Large intestine (tissue), 3 donors: ENCODE results near the gene AVL9. TPM values are rescaled to one million over a fixed set of nuclear protein-coding genes. Genes with fewer than 3 reads are reported as not detected.
"Not testable (repeated sequence)": the region's sequence is repeated elsewhere in the genome, so short reads cannot be mapped to it uniquely, and the experiment has no call there.

Source experiments
- DNase-seq, 2 donors: peaks; one replicate each; pipeline versions ENCODE4 v3.0.0 to v3.0.0-alpha.2; 2013
- H3K27ac ChIP-seq: one replicate; pipeline ENCODE4 v1.5.1; 2013; ENCODE audit warnings: low read length
- H3K27me3 ChIP-seq: 2 replicates; pipeline ENCODE4 v1.6.1; 2013; ENCODE audit warnings: low read length; ENCODE audit not compliant: control insufficient read depth, insufficient read depth
- H3K36me3 ChIP-seq: 2 replicates; pipeline ENCODE4 v1.6.1; 2013; ENCODE audit warnings: low read length; ENCODE audit not compliant: control insufficient read depth, insufficient read depth
- H3K4me1 ChIP-seq: one replicate; pipeline ENCODE4 v1.6.1; 2013; ENCODE audit warnings: low read length; ENCODE audit not compliant: control insufficient read depth, insufficient read depth
- H3K4me3 ChIP-seq: one replicate; pipeline ENCODE4 v1.5.1; 2013; ENCODE audit warnings: low read length
- H3K9me3 ChIP-seq: one replicate; pipeline ENCODE4 v1.6.1; 2013; ENCODE audit warnings: mild to moderate bottlenecking, low read depth, low read length, moderate library complexity; ENCODE audit not compliant: control insufficient read depth
- WGBS: methylation state at CpG from one replicate; pipeline ENCODE4 v1.1.5; 2013; ENCODE audit warnings: low lambda C conversion rate; ENCODE audit not compliant: insufficient coverage; 5-methylcytosine and 5-hydroxymethylcytosine counted together
- polyA plus RNA-seq: library from polyadenylated mRNA; unstranded; fragments of 120-200 nt; gene quantifications from one replicate; pipeline ENCODE4 v1.2.1, GENCODE V29; 2013

The AVL9 gene
- polyA plus RNA-seq, 1 donor, result 39.9 TPM

GRCh38 chr7:32603492-32603891 lies 108.2 kb downstream of the AVL9 start:
- H3K27ac ChIP-seq, result not testable (repeated sequence)
- no CpG with 5 or more reads among the region's 3 CpGs for WGBS

DNA sequence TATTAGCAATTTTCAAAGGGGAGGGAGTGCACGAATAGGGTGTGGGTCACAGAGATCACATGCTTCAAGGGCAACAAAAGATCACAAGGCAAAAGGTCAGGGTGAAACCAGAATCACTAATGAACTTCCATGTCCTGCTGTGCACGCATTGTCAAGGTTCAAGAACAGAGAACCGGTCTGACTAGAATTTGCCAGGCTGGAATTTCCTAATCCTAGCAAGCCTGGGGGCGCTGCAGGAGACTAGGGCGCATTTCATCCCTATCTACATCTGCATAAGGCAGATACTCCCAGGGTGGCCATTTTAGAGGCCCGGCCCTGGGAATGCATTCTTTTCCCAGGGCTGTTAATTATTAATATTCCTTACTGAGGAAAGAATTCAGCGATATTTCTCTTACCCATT lies 108.8 kb downstream of the AVL9 start:
- not testable (repeated sequence) for DNase-seq, H3K4me1 ChIP-seq, H3K27ac ChIP-seq, H3K9me3 ChIP-seq, H3K36me3 ChIP-seq, H3K27me3 ChIP-seq, H3K4me3 ChIP-seq
- no CpG with 5 or more reads among the region's 7 CpGs for WGBS

More at GRCh38 chr7:32603492-32603891, 108.2 kb downstream of the AVL9 start:
- not testable (repeated sequence) for H3K27me3 ChIP-seq, DNase-seq, H3K36me3 ChIP-seq, H3K9me3 ChIP-seq, H3K4me3 ChIP-seq, H3K4me1 ChIP-seq

GRCh38 chr7:32605032-32605431 lies 109.7 kb downstream of the AVL9 start:
- Histone ChIP-seq H3K4me3 (no peak overlapping the region), H3K9me3 (no peaks in the 10 kb centered on the region), H3K4me1 (no peaks in the 10 kb centered on the region), H3K36me3 (no peaks in the 10 kb centered on the region), H3K27me3 (no peaks in the 10 kb centered on the region), H3K27ac (no peak overlapping the region)
- DNase-seq, result no peak

GRCh38 chr7:32609463-32609862 lies 114.2 kb downstream of the AVL9 start:
- DNase-seq, result no peak
- Histone ChIP-seq H3K27me3 (no peaks in the 10 kb centered on the region), H3K27ac (no peak overlapping the region), H3K4me1 (no peaks in the 10 kb centered on the region), H3K9me3 (no peaks in the 10 kb centered on the region), H3K36me3 (no peaks in the 10 kb centered on the region), H3K4me3 (no peak overlapping the region)
- WGBS, result no CpG with 5 or more reads among the region's 4 CpGs

GRCh38 chr7:32611201-32612099 lies 116.2 kb downstream of the AVL9 start:
- Histone ChIP-seq H3K36me3 (no peaks in the 10 kb centered on the region), H3K27ac (no peak overlapping the region), H3K27me3 (no peaks in the 10 kb centered on the region), H3K4me1 (no peaks in the 10 kb centered on the region), H3K4me3 (no peak overlapping the region), H3K9me3 (no peaks in the 10 kb centered on the region)
- no CpG with 5 or more reads among the region's 5 CpGs for WGBS
- no peak for DNase-seq

- no peak for DNase-seq
- Histone ChIP-seq H3K4me1 (no peaks in the 10 kb centered on the region), H3K4me3 (no peak overlapping the region), H3K9me3 (no peaks in the 10 kb centered on the region), H3K36me3 (no peaks in the 10 kb centered on the region), H3K27ac (no peak overlapping the region), H3K27me3 (no peaks in the 10 kb centered on the region)
- no CpG with 5 or more reads among the region's 1 CpG for WGBS
These were observed 121.3 kb downstream of the AVL9 start for GRCh38 chr7:32616625-32617024.

GRCh38 chr7:32618470-32618869 lies 123.2 kb downstream of the AVL9 start:
- H3K9me3 ChIP-seq, result no peaks in the 10 kb centered on the region
- no peak overlapping the region for H3K4me3 ChIP-seq
- no peak for DNase-seq
- no peak overlapping the region for H3K27ac ChIP-seq
- no peaks in the 10 kb centered on the region for H3K36me3 ChIP-seq
- WGBS, result 86% methylated on average over 1 of the region's 2 CpGs
- H3K4me1 ChIP-seq, result no peaks in the 10 kb centered on the region
- no peaks in the 10 kb centered on the region for H3K27me3 ChIP-seq

DNA sequence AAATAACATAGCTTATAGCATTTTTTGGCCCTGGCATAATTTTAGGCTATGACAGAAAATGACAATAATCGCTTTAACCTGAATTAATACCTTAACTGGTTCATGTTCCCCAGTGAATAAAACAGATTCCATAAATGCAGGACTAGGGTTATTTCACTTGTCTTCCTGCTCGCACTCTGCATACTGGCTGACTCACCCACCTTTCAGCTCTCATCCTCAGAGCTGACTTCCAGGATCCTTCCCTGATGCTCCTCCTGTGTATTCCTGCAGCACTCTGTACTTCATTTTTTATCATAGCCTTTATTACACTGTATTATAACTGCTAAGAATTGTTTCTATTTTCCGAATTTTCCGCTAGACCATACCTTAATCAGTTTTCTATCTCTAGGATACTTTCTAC lies 123.7 kb downstream of the AVL9 start:
- no peak for DNase-seq
- Histone ChIP-seq H3K4me1 (no peaks in the 10 kb centered on the region), H3K36me3 (no peaks in the 10 kb centered on the region), H3K27me3 (no peaks in the 10 kb centered on the region), H3K9me3 (no peaks in the 10 kb centered on the region), H3K27ac (no peak overlapping the region), H3K4me3 (no peak overlapping the region)
- WGBS, result 96% methylated on average over 4 of the region's 4 CpGs

DNA sequence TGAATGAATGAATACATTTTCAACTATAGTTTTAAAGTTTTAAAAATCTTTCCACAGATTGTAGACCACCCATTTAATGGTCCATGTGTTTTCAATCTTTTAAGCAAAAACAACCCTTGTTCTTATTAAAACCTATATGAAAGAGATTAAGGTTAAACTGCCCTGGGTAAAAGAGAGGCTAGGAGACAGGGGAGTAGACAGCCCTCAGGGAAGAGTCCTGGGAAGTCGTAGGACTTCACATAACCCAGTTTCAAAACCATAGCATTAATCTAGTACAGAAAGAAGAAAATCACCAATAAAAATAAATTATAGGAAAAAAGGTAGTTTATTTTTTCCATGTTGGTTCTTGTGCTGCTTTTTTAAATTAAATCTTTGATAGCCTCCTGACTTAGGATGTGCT lies 124.1 kb downstream of the AVL9 start:
- H3K4me1 ChIP-seq, H3K4me3 ChIP-seq, H3K36me3 ChIP-seq, H3K27ac ChIP-seq, H3K27me3 ChIP-seq, H3K9me3 ChIP-seq, DNase-seq: not testable (repeated sequence)
- WGBS, result no CpG with 5 or more reads among the region's 1 CpG

GRCh38 chr7:32631021-32631420 lies 135.7 kb downstream of the AVL9 start:
- 88% methylated on average over 1 of the region's 3 CpGs for WGBS
- no peaks in the 10 kb centered on the region for H3K36me3 ChIP-seq
- no peak for DNase-seq
- no peak overlapping the region for H3K27ac ChIP-seq
- no peaks in the 10 kb centered on the region for H3K9me3 ChIP-seq
- H3K27me3 ChIP-seq, result no peaks in the 10 kb centered on the region
- H3K4me1 ChIP-seq, result no peaks in the 10 kb centered on the region
- H3K4me3 ChIP-seq, result no peak overlapping the region
